Measurements from ENCODE around the gene FAM83C. TPM values are rescaled to one million over a fixed set of nuclear protein-coding genes. Genes with fewer than 3 reads are reported as not detected.

Gene FAM83C
- total RNA-seq, 2 experiments from 2014 or later, result not detected

DNA sequence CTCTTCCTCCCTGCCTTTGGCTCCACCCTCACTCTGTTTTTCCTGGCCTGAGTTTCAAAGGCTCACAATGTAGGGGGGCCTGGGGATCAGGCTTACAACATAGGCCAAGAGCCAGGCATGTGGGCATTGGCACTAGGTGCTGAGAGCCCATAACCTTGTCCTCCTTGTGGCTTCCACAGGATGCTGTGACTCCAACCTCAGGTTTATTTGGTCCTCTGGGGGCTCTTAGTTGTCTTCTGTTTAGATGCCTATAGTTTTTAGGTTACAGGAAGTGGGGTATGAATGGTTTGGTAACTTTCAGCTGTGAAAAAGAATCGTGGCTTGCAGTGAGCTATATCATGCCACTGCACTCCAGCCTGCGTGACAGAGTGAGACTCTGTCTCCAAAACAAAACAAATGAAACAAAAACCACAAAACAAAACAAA, 40.2 kb downstream of the FAM83C start:
- peaks cover 5% of the 10 kb centered on the region for H3K36me3 ChIP-seq (ENCODE audit: insufficient read depth, low read length)
- ATAC-seq (ENCODE audit: poor library complexity) (peak; percentile 84), DNase-seq (peak in 4 of 14 experiments; percentile 34 to 78 (median 71))
- H3K4me3 ChIP-seq (ENCODE audit: low read length), result no peak overlapping the region
- intact Hi-C loops (cut with DNase I, micrococcal nuclease), result no loop called here
- CTCF ChIA-PET, result no interaction called here
- Mint-ChIP-seq H3K4me3 (no peak overlapping the region), H3K27ac (peak overlapping the region; percentile 81), H3K9me3 (no peaks in the 10 kb centered on the region), H3K4me1 (ENCODE audit: low read depth) (peaks cover 19% of the 10 kb centered on the region), H3K36me3 (ENCODE audit: low read depth) (peaks cover 19% of the 10 kb centered on the region), H3K27me3 (no peaks in the 10 kb centered on the region)
- H3K9me3 ChIP-seq (ENCODE audit: control insufficient read depth in 1 of 2, insufficient read depth in 1 of 2, low read length in 2 of 2), result no peaks in the 10 kb centered on the region
- peaks cover 36% of the 10 kb centered on the region for H3K4me1 ChIP-seq (ENCODE audit: insufficient read depth, low read length)
- H3K27me3 ChIP-seq (ENCODE audit: control insufficient read depth in 1 of 2, insufficient read depth in 2 of 2, low read length in 2 of 2), result no peaks in the 10 kb centered on the region
- no peak for TF ChIP-seq CTCF (IDR thresholded peaks at IDR 0.05)
- peak overlapping the region in 1 of 2 donors; percentile 70 for H3K27ac ChIP-seq (ENCODE audit: low read depth in 1 of 2, low read length in 2 of 2)
- POLR2A ChIA-PET, result interaction anchor here (0.7 kb wide), 1 partner anchor 26 kb away, joined by 3 read pairs; the partner anchor contains the start of gene MMP24OS

DNA sequence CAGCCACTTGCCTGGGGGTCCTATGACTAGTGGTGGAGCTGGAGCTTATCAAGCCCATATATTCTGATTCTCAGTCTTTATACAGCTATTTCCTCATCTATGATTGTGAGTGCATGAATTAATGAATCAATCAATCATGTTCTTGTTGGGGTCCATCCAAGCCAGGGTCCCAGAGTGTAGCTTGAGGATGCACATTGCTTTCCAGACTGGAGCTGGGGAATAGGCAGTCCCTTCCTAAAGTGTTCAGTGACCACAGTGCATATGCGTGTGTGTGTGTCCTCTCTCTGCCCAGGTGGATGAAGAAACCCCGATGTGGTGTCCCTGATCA, 40.6 kb downstream of the FAM83C start:
- Mint-ChIP-seq H3K27ac (peak overlapping the region; percentile 81), H3K9me3 (no peaks in the 10 kb centered on the region), H3K4me1 (ENCODE audit: low read depth) (peaks cover 19% of the 10 kb centered on the region), H3K36me3 (ENCODE audit: low read depth) (peaks cover 15% of the 10 kb centered on the region), H3K27me3 (no peaks in the 10 kb centered on the region), H3K4me3 (no peak overlapping the region)
- TF ChIP-seq CTCF (IDR thresholded peaks at IDR 0.05), result no peak
- intact Hi-C loops (cut with DNase I, micrococcal nuclease), result no loop called here
- H3K4me3 ChIP-seq (ENCODE audit: low read length), result no peak overlapping the region
- H3K27me3 ChIP-seq (ENCODE audit: control insufficient read depth in 1 of 2, insufficient read depth in 2 of 2, low read length in 2 of 2), result no peaks in the 10 kb centered on the region
- H3K36me3 ChIP-seq (ENCODE audit: insufficient read depth, low read length), result peaks cover 5% of the 10 kb centered on the region
- ATAC-seq (ENCODE audit: poor library complexity) (no peak), DNase-seq (no peak)
- POLR2A ChIA-PET, result no interaction called here
- CTCF ChIA-PET, result interaction anchor here (0.7 kb wide), 1 partner anchor 48 kb away, joined by 4 read pairs; no protein-coding TSS in a partner anchor
- peaks cover 36% of the 10 kb centered on the region for H3K4me1 ChIP-seq (ENCODE audit: insufficient read depth, low read length)
- H3K27ac ChIP-seq (ENCODE audit: low read depth in 1 of 2, low read length in 2 of 2), result peak overlapping the region in 1 of 2 donors; percentile 70
- H3K9me3 ChIP-seq (ENCODE audit: control insufficient read depth in 1 of 2, insufficient read depth in 1 of 2, low read length in 2 of 2), result no peaks in the 10 kb centered on the region

- intact Hi-C loops (cut with DNase I, micrococcal nuclease), result no loop called here
Measured at GRCh38 chr20:35248641-35249475, 43.4 kb downstream of the FAM83C start.

More at GRCh38 chr20:35248641-35249475, 43.4 kb downstream of the FAM83C start:
- H3K4me3 ChIP-seq (ENCODE audit: low read length), result no peak overlapping the region
- peaks cover 19% of the 10 kb centered on the region for H3K4me1 Mint-ChIP-seq (ENCODE audit: low read depth)
- ATAC-seq (ENCODE audit: poor library complexity), result no peak
- no peak for TF ChIP-seq CTCF (IDR thresholded peaks at IDR 0.05)
- H3K36me3 Mint-ChIP-seq (ENCODE audit: low read depth), result no peaks in the 10 kb centered on the region
- ChIA-PET CTCF (no interaction called here), POLR2A (interaction anchor here (0.6 kb wide), 1 partner anchor 260 kb away, joined by 3 read pairs; no protein-coding TSS in a partner anchor)
- H3K9me3 Mint-ChIP-seq, result no peaks in the 10 kb centered on the region
- H3K27me3 Mint-ChIP-seq, result no peaks in the 10 kb centered on the region
- no peak for DNase-seq
- H3K9me3 ChIP-seq (ENCODE audit: control insufficient read depth in 1 of 2, insufficient read depth in 1 of 2, low read length in 2 of 2), result no peaks in the 10 kb centered on the region
- H3K4me1 ChIP-seq (ENCODE audit: insufficient read depth, low read length), result peaks cover 30% of the 10 kb centered on the region
- no peak overlapping the region for H3K27ac ChIP-seq (ENCODE audit: low read depth in 1 of 2, low read length in 2 of 2)
- H3K27me3 ChIP-seq (ENCODE audit: control insufficient read depth in 1 of 2, insufficient read depth in 2 of 2, low read length in 2 of 2), result no peaks in the 10 kb centered on the region
- H3K27ac Mint-ChIP-seq, result no peak overlapping the region
- peaks cover 2% of the 10 kb centered on the region for H3K36me3 ChIP-seq (ENCODE audit: insufficient read depth, low read length)
- H3K4me3 Mint-ChIP-seq, result no peak overlapping the region
